Ramos (cell line): Measurements from ENCODE around the gene AK8.

Source experiments
- in situ Hi-C: fragments of 300-500 bp; cut with MboI; formaldehyde crosslinking; loops from one replicate; pipeline ENCODE4 v1.14.3; 2022; ENCODE audit warnings: low sequenced_read_pairs; ENCODE audit not compliant: unreplicated experiment

Gene AK8, protein sequence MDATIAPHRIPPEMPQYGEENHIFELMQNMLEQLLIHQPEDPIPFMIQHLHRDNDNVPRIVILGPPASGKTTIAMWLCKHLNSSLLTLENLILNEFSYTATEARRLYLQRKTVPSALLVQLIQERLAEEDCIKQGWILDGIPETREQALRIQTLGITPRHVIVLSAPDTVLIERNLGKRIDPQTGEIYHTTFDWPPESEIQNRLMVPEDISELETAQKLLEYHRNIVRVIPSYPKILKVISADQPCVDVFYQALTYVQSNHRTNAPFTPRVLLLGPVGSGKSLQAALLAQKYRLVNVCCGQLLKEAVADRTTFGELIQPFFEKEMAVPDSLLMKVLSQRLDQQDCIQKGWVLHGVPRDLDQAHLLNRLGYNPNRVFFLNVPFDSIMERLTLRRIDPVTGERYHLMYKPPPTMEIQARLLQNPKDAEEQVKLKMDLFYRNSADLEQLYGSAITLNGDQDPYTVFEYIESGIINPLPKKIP

DNA sequence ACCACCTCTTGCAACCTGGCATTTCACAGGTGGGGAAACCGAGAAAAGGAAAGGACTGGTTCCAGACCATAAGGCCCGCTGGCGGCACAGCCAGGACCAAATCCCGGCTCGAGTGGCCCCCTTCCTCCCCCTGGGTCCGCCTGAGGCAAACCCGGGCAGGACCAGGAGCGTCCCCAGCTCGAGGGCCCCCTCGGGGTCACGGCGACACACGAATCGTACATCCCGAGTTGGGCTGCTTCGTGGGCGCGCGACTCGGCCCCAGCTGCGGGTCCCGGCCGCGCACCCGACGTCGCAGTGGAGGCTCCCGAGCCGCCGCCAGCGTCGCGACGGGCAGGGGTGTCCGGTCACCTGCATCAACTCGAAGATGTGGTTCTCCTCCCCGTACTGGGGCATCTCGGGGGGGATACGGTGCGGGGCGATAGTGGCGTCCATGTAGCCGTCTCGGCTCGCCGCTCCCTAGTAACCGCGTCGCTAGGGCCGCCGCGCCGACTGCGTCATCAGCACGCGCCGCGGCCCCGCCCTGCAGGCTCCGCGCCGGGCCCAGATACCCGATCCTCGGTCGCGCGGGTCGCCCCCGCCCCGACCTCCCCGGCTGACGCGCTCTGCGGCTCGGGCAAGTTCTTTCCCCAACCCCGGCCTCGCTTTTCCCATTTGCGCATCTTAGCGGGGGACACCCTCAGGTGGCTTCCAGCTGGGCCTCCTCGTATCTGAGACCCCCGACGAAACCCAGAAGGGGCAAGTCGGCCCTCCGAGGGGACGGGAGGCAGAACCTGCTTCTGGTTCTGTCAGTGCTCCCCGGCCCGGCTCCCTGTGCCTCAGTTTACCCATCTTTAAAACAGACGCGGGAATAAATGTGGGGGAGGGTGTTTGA is at the start of gene AK8:
TSS of gene AK8 (minus strand) at position 461 of the 871 bp plus-strand sequence. CDS start at position 432, 29 bp downstream.
- in situ Hi-C loops, result no loop called here

DNA sequence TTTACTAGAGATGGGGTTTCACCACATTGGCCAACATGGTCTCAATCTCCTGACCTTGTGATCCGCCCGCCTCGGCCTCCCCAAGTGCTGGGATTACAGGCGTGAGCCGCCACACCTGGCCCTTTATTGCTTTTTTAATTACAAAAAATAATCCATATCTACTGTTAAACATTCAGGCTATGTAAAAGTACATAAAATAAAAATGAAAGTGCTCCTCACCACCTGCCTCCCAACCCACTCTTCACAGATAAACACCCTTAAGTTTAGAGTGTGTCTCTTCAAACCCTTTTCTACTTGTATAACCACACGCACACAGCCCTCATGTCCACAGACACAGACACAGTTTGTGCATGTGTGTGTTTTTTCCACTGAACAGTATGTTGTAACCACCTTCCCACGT is 49.6 kb upstream of the AK8 start:
- in situ Hi-C loops, result no loop called here

DNA sequence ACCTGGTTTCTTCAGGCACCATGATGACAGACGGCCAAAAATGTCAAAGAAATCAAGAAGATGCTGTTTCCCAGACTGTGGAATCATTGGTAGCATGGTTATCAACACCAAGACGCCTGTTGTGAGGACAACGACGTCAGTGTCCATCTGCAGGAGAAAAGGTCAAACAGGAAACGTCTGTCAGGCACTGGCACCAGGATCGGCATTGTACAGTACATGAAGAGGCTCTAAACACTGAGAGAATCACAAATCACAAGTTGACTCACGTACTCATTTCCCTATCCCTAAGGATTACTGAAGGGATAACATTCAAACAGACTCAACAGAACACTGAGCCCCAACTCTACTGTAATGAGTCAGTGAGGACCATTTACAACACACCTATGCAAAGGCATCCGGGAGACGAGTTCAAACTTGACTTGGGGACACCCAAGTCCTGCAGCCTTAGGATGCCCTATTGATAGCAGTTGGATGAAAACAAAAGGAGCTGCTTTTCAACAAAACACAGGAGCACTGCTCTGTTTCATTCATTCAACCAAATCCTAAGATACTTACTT is 45.3 kb upstream of the AK8 start:
- in situ Hi-C loops, result no loop called here

DNA sequence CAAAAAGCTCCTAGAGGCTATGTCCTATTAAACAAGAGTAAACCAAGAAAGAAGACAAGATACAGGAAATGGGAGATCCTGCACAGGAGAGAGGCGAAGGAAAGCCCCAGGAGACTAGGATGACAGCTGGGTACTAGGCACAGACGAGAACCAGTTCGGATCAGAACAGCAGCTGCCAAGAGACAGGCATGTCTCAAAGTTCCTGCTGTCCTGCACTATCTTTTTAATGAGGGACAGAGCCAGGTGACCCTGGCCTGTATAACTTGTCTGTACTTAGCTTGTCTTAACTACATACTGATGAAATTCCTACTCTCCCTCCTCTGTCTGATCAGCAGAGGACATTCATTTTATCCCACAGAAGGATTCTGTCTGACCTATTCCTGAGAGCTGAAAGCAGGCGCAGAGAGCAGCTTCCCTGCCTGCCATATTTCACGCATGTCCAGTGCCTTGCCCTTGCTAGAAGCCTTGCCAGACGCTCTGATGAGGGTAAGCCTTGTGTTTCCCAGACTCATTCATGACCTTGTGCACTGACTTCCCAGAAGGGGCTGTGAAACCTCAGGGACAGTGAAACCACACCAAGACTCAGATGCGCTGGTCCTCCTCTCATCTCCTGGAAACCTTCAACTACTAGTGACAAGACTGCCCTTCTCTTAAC is 41.7 kb upstream of the AK8 start:
- in situ Hi-C loops, result no loop called here

DNA sequence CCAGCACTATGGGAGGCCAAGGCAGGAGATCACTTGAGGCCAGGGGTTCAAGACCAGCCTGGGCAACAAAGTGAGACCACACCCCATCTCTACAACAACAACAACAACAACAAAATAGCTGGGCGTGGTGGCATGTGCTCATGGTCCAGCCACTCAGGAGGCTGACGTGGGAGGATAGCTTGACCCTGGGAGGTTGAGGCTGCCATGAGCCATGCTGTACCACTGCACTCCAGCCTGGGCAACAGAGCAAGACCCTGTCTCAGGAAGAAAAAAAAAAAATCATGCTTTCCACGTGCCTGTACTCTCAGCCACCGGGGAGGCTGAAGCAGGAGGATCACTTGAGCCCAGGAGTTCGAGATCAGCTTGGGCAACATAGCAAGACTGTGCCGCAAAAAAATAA is 36.8 kb upstream of the AK8 start:
- in situ Hi-C loops, result no loop called here

DNA sequence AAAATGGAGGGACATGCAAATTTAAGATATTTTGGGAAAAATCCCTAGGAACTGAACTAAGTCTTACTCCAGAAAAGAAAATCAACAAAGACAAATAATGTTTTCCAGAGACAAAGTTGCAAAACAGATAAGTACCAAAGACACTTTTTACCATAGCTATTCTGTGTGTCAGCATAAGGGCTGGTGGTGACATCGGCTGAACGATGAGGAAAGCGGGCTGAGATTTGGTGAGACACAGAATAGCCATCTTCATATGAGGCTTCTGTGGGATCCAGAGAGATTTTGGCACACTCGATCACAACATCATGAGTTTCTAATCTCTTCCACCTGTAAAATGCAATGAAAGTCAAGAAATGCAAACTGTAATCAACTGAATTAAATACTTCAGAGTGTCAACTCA is 34.0 kb upstream of the AK8 start:
- in situ Hi-C loops, result no loop called here

DNA sequence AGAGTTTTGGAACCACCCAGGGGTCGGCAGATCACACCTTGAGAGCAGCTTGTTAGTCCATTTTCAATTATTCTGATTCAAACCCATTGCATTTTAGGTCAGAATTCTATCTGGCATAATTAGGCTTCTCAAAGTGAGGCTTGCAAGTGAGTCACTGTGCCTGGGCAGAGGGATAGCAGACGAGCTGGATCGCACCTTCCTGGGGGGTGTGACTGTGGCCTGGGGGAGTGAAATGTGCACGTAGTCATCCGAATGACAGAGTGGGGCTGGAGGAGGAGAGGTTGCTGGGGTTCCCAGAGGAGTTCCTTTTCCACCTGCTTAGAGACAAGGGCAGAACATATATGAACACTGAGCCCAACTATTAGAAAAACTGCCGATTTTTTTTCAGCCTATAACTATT is 32.3 kb upstream of the AK8 start:
- in situ Hi-C loops, result no loop called here

DNA sequence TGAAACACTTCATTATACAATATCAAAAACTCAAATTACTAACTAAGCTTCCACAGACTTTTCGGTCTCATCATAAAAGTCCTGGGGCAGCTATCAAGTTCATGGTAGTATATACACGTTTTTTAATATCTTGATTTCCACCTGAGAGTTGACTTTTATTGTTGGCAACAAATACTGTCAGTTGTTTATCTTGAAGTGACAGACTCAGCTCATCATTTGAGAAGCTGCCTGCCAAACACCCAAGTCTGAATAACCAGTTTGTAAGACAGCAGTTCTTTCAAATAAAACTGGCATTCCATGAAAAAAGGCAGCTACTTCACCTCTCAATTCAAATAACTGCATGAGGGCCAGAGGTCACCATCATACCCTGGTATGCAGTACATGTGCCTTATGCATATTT is 31.2 kb upstream of the AK8 start:
- in situ Hi-C loops, result no loop called here

DNA sequence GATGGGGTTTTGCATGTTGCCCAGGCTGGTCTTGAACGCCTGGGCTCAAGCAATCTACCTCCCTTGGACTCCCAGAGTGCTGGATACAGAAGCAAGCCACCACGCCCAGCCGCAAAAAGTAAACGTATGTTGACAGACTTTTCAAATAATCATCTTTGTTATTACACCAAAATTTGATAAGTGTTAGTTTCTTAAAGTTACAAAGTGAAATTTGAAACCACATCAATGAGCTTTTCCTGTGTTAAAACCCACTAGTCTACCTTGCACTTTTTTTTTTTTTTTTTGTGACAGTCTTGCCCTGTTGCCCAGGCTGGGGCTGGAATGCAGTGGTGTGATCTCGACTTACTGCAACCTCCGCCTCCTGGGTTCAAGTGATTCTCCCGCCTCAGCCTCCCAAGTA is 30.6 kb upstream of the AK8 start:
- in situ Hi-C loops, result no loop called here

DNA sequence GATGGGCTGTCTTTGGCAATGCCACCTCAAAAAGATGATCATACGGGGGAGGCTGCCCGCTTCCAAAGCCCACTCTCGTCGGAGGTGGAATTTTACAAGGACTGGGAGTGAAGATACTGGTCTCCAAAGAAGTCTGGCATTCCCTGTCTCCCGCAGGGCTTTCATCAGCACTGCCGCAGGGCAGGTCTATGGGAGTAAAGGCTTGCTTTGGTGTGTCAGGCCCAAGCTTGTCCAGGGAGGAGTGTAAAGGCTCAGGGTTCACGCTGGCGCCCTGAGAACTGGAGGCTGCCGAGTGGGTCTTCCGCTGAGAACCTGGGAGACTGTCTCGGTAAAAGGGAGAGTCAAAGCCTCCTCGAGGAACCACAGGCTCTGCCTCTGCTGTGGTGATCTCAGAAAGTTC is 27.6 kb upstream of the AK8 start:
- in situ Hi-C loops, result no loop called here

DNA sequence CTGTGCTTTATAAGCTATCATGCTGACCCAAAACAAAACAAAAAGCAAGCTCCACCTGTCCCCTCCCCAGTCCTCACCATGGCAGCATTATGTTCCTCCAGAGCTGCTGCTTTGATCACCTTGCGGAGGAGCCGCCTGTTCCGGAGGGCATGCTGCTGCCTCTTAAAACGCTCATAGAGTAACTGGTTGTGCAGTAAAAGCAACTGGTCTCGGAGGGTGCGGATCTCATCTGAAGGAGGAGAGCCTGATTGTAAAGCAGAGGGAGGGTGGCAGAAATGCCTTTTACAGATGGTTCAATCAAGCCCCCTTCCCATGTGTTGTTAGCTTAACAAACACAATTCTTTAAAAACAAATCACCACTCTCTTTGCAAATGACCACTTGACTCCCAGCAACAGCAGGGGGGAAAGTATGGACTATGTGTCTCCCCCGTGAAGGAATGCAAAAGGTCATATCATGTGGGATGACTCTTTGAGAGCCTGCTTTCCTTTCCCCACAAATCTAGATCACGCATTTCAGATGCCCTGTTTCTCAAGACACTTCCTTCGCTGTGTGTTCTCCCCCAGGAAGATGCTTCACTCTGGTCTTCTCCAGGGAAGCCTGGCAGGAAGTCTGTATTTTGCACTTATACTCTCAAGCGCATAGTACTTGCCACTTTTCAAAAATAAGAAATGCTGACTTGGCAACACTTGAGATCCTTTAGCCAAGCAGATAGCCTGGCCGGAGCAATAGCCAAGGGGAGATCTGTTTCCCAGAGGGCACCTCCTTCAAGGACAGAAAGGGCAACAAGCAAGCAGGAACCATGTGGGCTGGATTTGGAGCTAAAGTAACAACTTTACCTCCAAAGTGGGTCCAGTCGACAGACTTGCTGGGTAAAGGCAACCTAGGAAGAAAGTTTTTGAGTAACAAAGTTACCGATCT is 25.7 kb upstream of the AK8 start:
- in situ Hi-C loops, result no loop called here

DNA sequence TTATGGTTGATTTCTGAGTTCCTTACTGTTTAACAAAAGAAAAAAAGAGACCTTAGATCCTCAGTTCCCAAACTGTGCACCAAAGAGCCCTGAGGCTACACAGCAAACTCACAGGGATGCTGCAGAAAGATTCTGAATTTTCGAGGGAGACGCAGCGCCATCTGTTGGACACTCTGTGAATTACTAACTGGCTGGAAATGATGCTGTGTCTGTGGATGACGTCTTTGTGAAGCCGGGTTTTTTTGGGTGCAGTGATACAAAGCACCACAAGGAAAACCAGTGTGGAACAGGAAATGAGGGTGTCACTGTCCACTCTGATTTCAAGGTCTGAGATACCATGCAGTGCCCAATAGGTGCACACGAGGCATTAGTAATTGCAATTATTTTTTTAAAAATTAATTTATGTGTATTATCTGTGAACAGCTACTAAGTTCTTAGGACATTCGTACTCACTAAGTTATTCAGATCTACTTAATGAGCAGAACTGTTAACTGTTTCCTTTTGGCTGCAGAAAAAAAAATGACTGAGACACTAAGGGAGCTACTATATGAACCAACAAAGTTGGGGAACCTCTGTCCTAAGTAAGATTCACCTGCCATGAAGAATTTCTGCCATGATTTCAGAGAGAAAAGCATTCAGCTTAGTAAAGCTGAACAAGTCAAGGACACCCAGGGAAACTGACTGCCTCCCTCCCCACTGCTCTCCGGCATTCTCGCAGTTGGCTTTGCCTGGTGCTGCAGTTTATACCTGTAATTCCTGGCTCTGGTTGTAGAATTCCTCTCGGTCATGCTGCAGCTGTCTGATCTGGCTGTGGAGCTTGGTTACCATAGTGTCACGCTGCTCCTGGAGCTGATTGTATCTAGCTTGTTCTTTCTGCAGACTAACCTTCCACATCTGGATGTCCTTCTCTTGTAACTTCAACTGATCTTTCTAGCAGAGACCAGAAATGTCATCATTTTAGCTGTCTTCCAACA is 24.1 kb upstream of the AK8 start:
- in situ Hi-C loops, result no loop called here

DNA sequence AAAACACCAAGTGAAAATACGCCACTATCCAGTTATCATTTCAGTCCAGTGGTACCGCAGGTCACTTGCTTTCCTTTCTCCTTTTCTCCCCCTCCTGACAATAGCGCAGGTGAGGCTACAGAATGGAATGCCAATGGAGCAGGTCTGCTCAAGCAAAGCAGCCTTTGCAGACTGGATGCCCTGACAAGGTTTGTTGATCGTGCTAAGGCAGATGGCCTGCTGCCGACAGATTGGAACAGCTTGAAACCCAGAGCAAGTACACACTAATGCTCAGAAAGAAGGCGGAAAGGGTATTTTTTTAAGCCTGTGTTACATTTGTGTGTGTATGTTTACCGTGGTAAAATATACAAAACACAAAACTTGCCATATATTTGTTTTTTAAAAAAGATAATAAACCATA is 20.0 kb upstream of the AK8 start:
- in situ Hi-C loops, result no loop called here

DNA sequence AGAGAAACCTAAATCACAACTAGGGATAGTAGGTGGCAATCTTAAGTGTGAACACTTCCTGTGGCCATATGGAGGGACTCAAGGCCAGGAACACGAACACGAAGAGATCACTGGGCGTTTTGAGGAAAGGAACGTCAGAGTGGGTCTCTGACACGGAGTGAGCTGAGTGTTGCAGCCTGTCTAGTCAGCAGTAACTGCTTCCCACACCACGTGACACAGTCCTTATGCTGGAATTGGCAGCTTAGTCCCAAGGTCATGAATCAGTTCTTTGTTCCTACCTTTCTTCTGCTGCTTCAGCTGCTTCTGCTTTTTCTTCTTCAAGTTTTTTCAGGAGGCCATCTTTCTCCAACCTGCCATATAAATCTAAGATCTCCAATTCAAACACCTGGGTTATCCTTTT is 18.8 kb upstream of the AK8 start:
- in situ Hi-C loops, result no loop called here

DNA sequence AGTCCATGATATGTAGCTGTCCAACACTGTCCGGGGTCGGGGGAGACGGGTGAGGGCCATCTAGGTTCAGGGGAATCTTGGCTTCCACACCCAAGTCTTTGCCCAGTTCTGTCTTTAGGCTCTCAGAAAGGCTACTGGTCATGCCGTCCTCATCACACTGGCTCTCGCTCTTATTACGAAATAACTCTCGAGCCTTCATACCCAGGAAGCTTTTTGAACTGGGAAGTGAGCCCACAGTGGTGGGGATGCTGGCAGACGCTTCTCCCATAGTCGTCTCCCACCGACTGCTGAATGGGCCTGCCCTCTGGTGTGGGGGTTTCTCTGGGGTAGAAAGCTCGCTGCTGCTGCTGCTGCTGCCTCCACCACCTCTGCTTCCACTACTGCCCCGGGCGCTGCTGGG is 18.2 kb upstream of the AK8 start:
- in situ Hi-C loops, result no loop called here

DNA sequence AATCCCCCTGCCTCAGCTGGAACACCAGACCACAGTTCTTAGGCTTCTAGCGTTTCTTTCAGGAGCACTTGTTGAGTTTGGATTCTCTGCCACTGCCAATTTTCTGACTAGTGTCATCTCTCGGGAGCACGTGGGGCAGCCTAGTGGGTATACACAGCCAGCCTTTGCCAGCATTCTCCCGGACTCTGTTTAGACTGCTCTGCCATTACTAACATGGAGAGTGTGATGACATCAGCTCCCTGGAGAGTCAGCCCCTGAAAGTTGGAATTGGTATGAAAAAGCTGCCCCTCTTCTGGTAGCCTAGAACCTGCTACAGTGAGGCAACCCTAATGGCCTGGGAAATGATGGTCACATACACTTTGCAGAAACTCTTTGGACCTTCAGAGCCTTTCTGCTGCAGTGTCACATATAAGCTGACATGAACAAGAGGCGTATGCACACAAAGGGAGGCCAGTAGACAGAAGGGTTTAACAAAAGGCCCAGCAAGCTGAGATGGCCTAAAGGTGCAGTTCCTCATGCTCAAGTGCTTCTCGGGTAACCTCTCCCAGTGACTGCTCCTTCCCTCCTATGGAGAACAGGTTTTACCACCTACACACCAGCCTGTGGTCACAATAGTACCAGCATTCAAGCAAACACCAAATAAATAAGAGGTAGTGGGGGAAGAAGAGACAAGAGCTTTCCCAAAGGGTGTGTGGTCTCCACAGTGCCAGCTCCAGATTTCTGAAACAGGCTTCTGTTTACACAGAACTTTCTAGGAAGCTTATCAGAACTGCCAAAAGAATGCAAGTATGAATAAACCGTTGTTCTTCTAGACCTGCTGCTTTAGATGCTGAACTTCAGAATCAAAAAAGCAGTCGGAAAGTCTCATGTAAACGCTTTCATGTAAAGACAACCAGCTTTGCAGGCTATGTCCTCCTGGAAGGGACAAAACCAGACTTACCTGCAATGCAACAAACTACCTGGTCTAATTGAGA is 17.1 kb upstream of the AK8 start:
- in situ Hi-C loops, result no loop called here

DNA sequence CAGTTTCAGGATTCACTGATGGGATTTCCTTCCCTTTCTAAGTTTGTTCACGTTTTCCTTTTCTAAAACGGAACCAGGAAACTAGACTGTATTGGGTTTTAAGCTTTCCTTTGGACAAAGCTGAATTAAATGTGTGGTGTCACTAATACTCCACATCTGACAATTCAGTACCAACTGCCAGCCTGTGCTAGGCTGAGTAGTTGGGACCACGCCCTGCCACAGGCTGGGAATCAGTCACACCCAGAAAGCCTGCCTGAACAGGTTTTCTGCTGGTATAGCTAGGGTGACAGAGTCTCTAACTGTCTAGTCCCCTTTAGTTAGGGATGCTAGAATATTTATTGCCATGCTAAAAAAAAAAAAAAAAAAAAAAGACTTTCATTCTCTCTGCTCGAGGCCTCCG is 16.3 kb upstream of the AK8 start:
- in situ Hi-C loops, result no loop called here
